SK-N-MC (cell line): ENCODE data around the gene IQCM.
A peak's percentile ranks its signal among the peaks of the same experiment; 100 is the strongest.
"Not testable (repeated sequence)": the region's sequence is repeated elsewhere in the genome, so short reads cannot be mapped to it uniquely, and the experiment has no call there.

Source experiments
- DNase-seq: peaks from one replicate; pipeline ENCODE4 v3.0.0-alpha.2; 2011; ENCODE audit warnings: low read depth, low spot score
- H3K27ac ChIP-seq: fragments of 200-600 bp; sonication (generic); 2 replicates; pipeline ENCODE4 v1.5.1; 2016; ENCODE audit warnings: mixed run types
- H3K36me3 ChIP-seq: fragments of 200-600 bp; sonication (generic); 2 replicates; pipeline ENCODE4 v1.6.1; 2017; ENCODE audit warnings: antibody characterized with exemption, low read length, mixed read lengths; ENCODE audit not compliant: insufficient read depth
- H3K4me3 ChIP-seq: fragments of 200-600 bp; sonication (generic); 2 replicates; pipeline ENCODE4 v1.5.1; 2016
- H3K9ac ChIP-seq: fragments of 200-600 bp; sonication (generic); 2 replicates; pipeline ENCODE4 v1.8.0; 2017; ENCODE audit warnings: mixed run types, mixed read lengths; ENCODE audit not compliant: insufficient read length
- H3K9me3 ChIP-seq: fragments of 200-600 bp; sonication (generic); 2 replicates; pipeline ENCODE4 v1.6.1; 2017; ENCODE audit warnings: low read depth, mild to moderate bottlenecking, antibody characterized with exemption, low read length, moderate library complexity, mixed read lengths
- EZH2 ChIP-seq: fragments of 200-600 bp; sonication (generic); IDR thresholded peaks from one replicate; pipeline ENCODE4 v1.6.1; 2017; ENCODE audit warnings: antibody characterized with exemption
- FOXP2 ChIP-seq: optimal IDR thresholded peaks from 2 replicates; pipeline ENCODE3; 2011; ENCODE audit warnings: mild to moderate bottlenecking, moderate library complexity; ENCODE audit not compliant: insufficient read depth; ENCODE audit errors: extremely low read length, control extremely low read depth
- POLR2AphosphoS5 ChIP-seq: IDR thresholded peaks from 2 replicates; pipeline ENCODE4 v1.6.1; 2012; ENCODE audit warnings: mild to moderate bottlenecking, low read depth, low read length, borderline replicate concordance

The IQCM gene

GRCh38 chr4:149345424-149345823, 470.2 kb downstream of the IQCM start:
- DNase-seq: no peak
- Histone ChIP-seq H3K4me3 (no peak overlapping the region; the same call in 1 of the 2 replicates), H3K9ac (peak overlapping the region; percentile 70), H3K27ac (peak overlapping the region; percentile 99), H3K9me3 (no peaks in the 10 kb centered on the region; the same call in 1 of the 2 replicates), H3K36me3 (0 out of 2 replicates have a peak, but pooled peaks cover 8% of the 10 kb centered on the region)
- no peak for TF ChIP-seq FOXP2
- no peak for TF ChIP-seq EZH2
- TF ChIP-seq POLR2AphosphoS5: no peak

GRCh38 chr4:149344436-149344835, 471.2 kb downstream of the IQCM start:
- H3K9ac ChIP-seq: no peak overlapping the region
- 0 out of 2 replicates have a peak, but pooled peaks cover 8% of the 10 kb centered on the region for H3K36me3 ChIP-seq

GRCh38 chr4:149343614-149344013, 472.0 kb downstream of the IQCM start:
- TF ChIP-seq POLR2AphosphoS5 (no peak), EZH2 (no peak)
- Histone ChIP-seq H3K9ac (no peak overlapping the region), H3K36me3 (0 out of 2 replicates have a peak, but pooled peaks cover 8% of the 10 kb centered on the region), H3K4me3 (no peak overlapping the region), H3K27ac (no peak overlapping the region), H3K9me3 (no peaks in the 10 kb centered on the region; the same call in 1 of the 2 replicates)
- DNase-seq: no peak

More at GRCh38 chr4:149344436-149344835, 471.2 kb downstream of the IQCM start:
- no peak for DNase-seq
- 0 out of 2 replicates have a peak overlapping the region, but pooled peaks have one; percentile 99 for H3K27ac ChIP-seq
- no peak for TF ChIP-seq FOXP2
- TF ChIP-seq POLR2AphosphoS5: no peak
- TF ChIP-seq EZH2: no peak
- no peak overlapping the region for H3K4me3 ChIP-seq
- no peaks in the 10 kb centered on the region; the same call in 1 of the 2 replicates for H3K9me3 ChIP-seq

GRCh38 chr4:149341117-149341516, 474.5 kb downstream of the IQCM start:
- not testable (repeated sequence) for H3K9ac ChIP-seq, H3K9me3 ChIP-seq, H3K36me3 ChIP-seq, H3K4me3 ChIP-seq, H3K27ac ChIP-seq, DNase-seq

GRCh38 chr4:149328161-149328560, 487.5 kb downstream of the IQCM start:
- TF ChIP-seq FOXP2: no peak
- TF ChIP-seq POLR2AphosphoS5: no peak
- TF ChIP-seq EZH2: no peak
- H3K27ac ChIP-seq: no peak overlapping the region
- no peak for DNase-seq

GRCh38 chr4:149322203-149322602, 493.4 kb downstream of the IQCM start:
- no peak for DNase-seq
- peaks cover 7% of the 10 kb centered on the region; the same call in 1 of the 2 replicates for H3K9me3 ChIP-seq

More at GRCh38 chr4:149328161-149328560, 487.5 kb downstream of the IQCM start:
- Histone ChIP-seq H3K4me3 (no peak overlapping the region), H3K9me3 (no peaks in the 10 kb centered on the region), H3K36me3 (no peaks in the 10 kb centered on the region), H3K9ac (no peak overlapping the region)

GRCh38 chr4:149321438-149321837, 494.2 kb downstream of the IQCM start:
- no peak for DNase-seq
- Histone ChIP-seq H3K9ac (no peak overlapping the region), H3K4me3 (no peak overlapping the region), H3K36me3 (no peaks in the 10 kb centered on the region), H3K9me3 (peaks cover 7% of the 10 kb centered on the region; the same call in 1 of the 2 replicates), H3K27ac (no peak overlapping the region)
- TF ChIP-seq EZH2 (no peak), POLR2AphosphoS5 (no peak), FOXP2 (no peak)

More at GRCh38 chr4:149322203-149322602, 493.4 kb downstream of the IQCM start:
- no peak overlapping the region for H3K27ac ChIP-seq
- H3K36me3 ChIP-seq: no peaks in the 10 kb centered on the region
- TF ChIP-seq EZH2 (no peak), POLR2AphosphoS5 (no peak), FOXP2 (no peak)
- H3K4me3 ChIP-seq: no peak overlapping the region
- no peak overlapping the region for H3K9ac ChIP-seq

GRCh38 chr4:149311076-149311475, 504.6 kb downstream of the IQCM start:
- DNase-seq: no peak
- H3K27ac ChIP-seq: no peak overlapping the region
- no peak overlapping the region for H3K4me3 ChIP-seq
- H3K9ac ChIP-seq: no peak overlapping the region
- TF ChIP-seq POLR2AphosphoS5 (no peak), FOXP2 (no peak), EZH2 (no peak)
- no peaks in the 10 kb centered on the region for H3K9me3 ChIP-seq
- H3K36me3 ChIP-seq: no peaks in the 10 kb centered on the region

GRCh38 chr4:149306537-149306936, 509.1 kb downstream of the IQCM start:
- no peak overlapping the region for H3K27ac ChIP-seq
- H3K9ac ChIP-seq: no peak overlapping the region
- no peak for TF ChIP-seq EZH2
- no peak for TF ChIP-seq POLR2AphosphoS5
- H3K36me3 ChIP-seq: no peaks in the 10 kb centered on the region
- DNase-seq: peak; percentile 24
- no peak overlapping the region for H3K4me3 ChIP-seq
- H3K9me3 ChIP-seq: no peaks in the 10 kb centered on the region
